CD14-positive monocyte (primary cell): ENCODE measurements around the gene HNF4A. TPM values are rescaled to one million over a fixed set of nuclear protein-coding genes. Genes with fewer than 3 reads are reported as not detected.

Source experiments
- DNase-seq, 3 donors: peaks; one replicate each; pipeline ENCODE4 v3.0.0-alpha.2; 2011 to 2022
- H2AFZ ChIP-seq: 2 replicates; pipeline ENCODE4 v1.6.0; 2012; ENCODE audit warnings: mild to moderate bottlenecking, low read depth, low read length, inconsistent platforms; ENCODE audit not compliant: insufficient read depth, poor library complexity, severe bottlenecking
- H3K27ac ChIP-seq, 2 donors: 1 replicate in 1 of 2; 2 replicates in 1 of 2; pipeline ENCODE4 v1.5.1; 2012 to 2013; ENCODE audit warnings: low read length in 2 of 2, control low read depth in 1 of 2, inconsistent platforms in 1 of 2, low read depth in 1 of 2, mild to moderate bottlenecking in 1 of 2
- H3K27me3 ChIP-seq, 2 donors: one replicate each; pipeline versions ENCODE4 v1.6.0 to v1.6.1; 2011 to 2013; ENCODE audit warnings: low read length in 2 of 2; ENCODE audit not compliant: control insufficient read depth in 2 of 2, insufficient read depth in 2 of 2
- H3K36me3 ChIP-seq, 2 donors: replicated peaks in 1 of 2; 1 replicate in 1 of 2; 2 replicates in 1 of 2; pipeline versions ENCODE4 v1.5.1 to v1.6.1; 2012 to 2013; ENCODE audit warnings: low read length in 2 of 2, control low read depth in 1 of 2, inconsistent platforms in 1 of 2, mild to moderate bottlenecking in 1 of 2; ENCODE audit not compliant: insufficient read depth in 2 of 2, control insufficient read depth in 1 of 2
- H3K4me1 ChIP-seq, 2 donors: 1 replicate in 1 of 2; 2 replicates in 1 of 2; pipeline versions ENCODE4 v1.5.1 to v1.6.1; 2012 to 2013; ENCODE audit warnings: low read length in 2 of 2, control low read depth in 1 of 2, inconsistent platforms in 1 of 2, mild to moderate bottlenecking in 1 of 2, moderate library complexity in 1 of 2; ENCODE audit not compliant: insufficient read depth in 2 of 2, control insufficient read depth in 1 of 2
- H3K4me2 ChIP-seq: replicated peaks from 2 replicates; pipeline ENCODE3; 2012; ENCODE audit warnings: low read length, moderate library complexity, mild to moderate bottlenecking; ENCODE audit not compliant: poor library complexity, severe bottlenecking; ENCODE audit errors: extremely low read depth
- H3K4me3 ChIP-seq, 3 experiments: fragments of 200-600 bp in 1 of 3; sonication (generic) in 1 of 3; replicated peaks in 1 of 3; 1 replicate in 2 of 3; 2 replicates in 1 of 3; pipeline ENCODE4 v1.5.1; 2011 to 2013; ENCODE audit warnings: low read length in 3 of 3, mild to moderate bottlenecking in 3 of 3, control low read depth in 2 of 3, low read depth in 2 of 3, inconsistent platforms in 1 of 3, moderate library complexity in 1 of 3
- H3K79me2 ChIP-seq: 2 replicates; pipeline ENCODE4 v1.6.0; 2012; ENCODE audit warnings: mild to moderate bottlenecking, control low read depth, inconsistent platforms, low read length, moderate library complexity; ENCODE audit not compliant: insufficient read depth
- H3K9ac ChIP-seq: 2 replicates; pipeline ENCODE4 v1.6.0; 2017; ENCODE audit warnings: low read length, mild to moderate bottlenecking; ENCODE audit not compliant: insufficient read depth, poor library complexity, severe bottlenecking
- H3K9me3 ChIP-seq, 2 donors: replicated peaks in 1 of 2; 1 replicate in 1 of 2; 2 replicates in 1 of 2; pipeline versions ENCODE4 v1.5.1 to v1.6.1; 2012 to 2013; ENCODE audit warnings: low read length in 2 of 2, control low read depth in 1 of 2; ENCODE audit not compliant: control insufficient read depth in 1 of 2, insufficient read depth in 1 of 2
- H4K20me1 ChIP-seq: 2 replicates; pipeline ENCODE4 v1.6.0; 2012; ENCODE audit warnings: mild to moderate bottlenecking, low read length, control low read depth, moderate library complexity; ENCODE audit not compliant: insufficient read depth
- H3K27ac Mint-ChIP-seq, 7 donors: one replicate each; pipeline ENCODE4 v1.8.0; 2020; ENCODE audit warnings: mild to moderate bottlenecking in 7 of 7, mixed read lengths in 7 of 7, moderate library complexity in 6 of 7, inconsistent platforms in 2 of 7
- H3K27me3 Mint-ChIP-seq, 3 donors: one replicate each; pipeline ENCODE4 v1.8.0; 2021 to 2022; ENCODE audit warnings: low read depth in 3 of 3, mild to moderate bottlenecking in 3 of 3, mixed read lengths in 3 of 3, moderate library complexity in 3 of 3, inconsistent platforms in 1 of 3
- H3K36me3 Mint-ChIP-seq, 2 donors: one replicate each; pipeline ENCODE4 v1.8.0; 2020; ENCODE audit warnings: mixed read lengths in 2 of 2, inconsistent platforms in 1 of 2, mild to moderate bottlenecking in 1 of 2
- H3K4me1 Mint-ChIP-seq: one replicate; pipeline ENCODE4 v1.8.0; 2020; ENCODE audit warnings: mild to moderate bottlenecking, mixed read lengths
- H3K4me3 Mint-ChIP-seq, 2 donors: one replicate each; pipeline ENCODE4 v1.8.0; 2020; ENCODE audit warnings: mild to moderate bottlenecking in 2 of 2, mixed read lengths in 2 of 2, moderate library complexity in 1 of 2
- H3K9me3 Mint-ChIP-seq, 7 donors: one replicate each; pipeline ENCODE4 v1.8.0; 2020 to 2022; ENCODE audit warnings: mixed read lengths in 7 of 7, mild to moderate bottlenecking in 6 of 7, moderate library complexity in 6 of 7, inconsistent platforms in 2 of 7
- CTCF ChIP-seq: fragments of 200-600 bp; IDR thresholded peaks from one replicate; pipeline ENCODE4 v1.8.0; 2022; ENCODE audit warnings: antibody characterized with exemption, mild to moderate bottlenecking
- WGBS: methylation state at CpG from one replicate; pipeline ENCODE4 v1.1.5; 2013; ENCODE audit warnings: missing lambda C conversion rate; ENCODE audit not compliant: insufficient coverage; 5-methylcytosine and 5-hydroxymethylcytosine counted together
- intact Hi-C, 2 donors: fragments of 100-400 bp; cut with micrococcal nuclease; formaldehyde crosslinking; loops; one replicate each; pipeline versions ENCODE4 v1.15.0 to v1.15.1; 2023
- polyA plus RNA-seq, 3 donors: library from polyadenylated mRNA; depleted of rRNA in 1 of 3; unstranded in 2 of 3; stranded (reverse) in 1 of 3; fragments of 300-500 nt in 2 of 3; fragments of >200 nt in 1 of 3; fragmentation: Illumina TruSeq in 2 of 3; gene quantifications; 1 replicate in 2 of 3; 2 replicates in 1 of 3; pipeline ENCODE4 v1.2.3, GENCODE V29; 2012 to 2021

HNF4A gene
- polyA plus RNA-seq, 3 donors: not detected

DNA sequence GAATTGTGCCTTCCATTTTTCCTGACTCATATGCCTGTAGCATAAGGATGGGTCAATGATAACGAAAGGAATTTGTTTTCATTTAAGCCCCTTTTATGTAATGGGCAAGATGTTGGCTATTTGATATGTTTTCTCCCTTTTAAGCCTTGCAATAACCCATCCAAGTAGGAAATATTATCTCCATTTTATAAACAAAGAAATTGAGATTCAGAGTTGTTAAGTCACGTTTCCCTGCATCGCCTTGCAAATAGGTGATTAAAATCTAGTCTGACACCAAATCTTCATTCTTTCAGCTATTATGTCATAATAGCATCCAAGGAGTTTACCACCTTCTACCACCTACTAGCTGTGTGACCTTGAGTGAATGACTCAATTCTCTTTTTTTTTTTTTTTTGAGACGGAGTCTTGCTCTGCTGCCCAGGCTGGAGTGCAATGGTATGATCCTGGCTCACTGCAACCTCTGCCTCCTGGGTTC, 7.0 kb downstream of the HNF4A start:
- H3K4me3 Mint-ChIP-seq: no peak overlapping the region
- Histone ChIP-seq H3K4me3 (no peak overlapping the region), H3K9ac (no peak overlapping the region), H3K4me2 (no peak overlapping the region), H3K4me1 (no peaks in the 10 kb centered on the region), H3K79me2 (no peaks in the 10 kb centered on the region), H3K36me3 (no peaks in the 10 kb centered on the region), H4K20me1 (no peaks in the 10 kb centered on the region), H2AFZ (no peak overlapping the region), H3K27me3 (no peaks in the 10 kb centered on the region), H3K9me3 (no peaks in the 10 kb centered on the region), H3K27ac (no peak overlapping the region)
- DNase-seq: no peak
- TF ChIP-seq CTCF: no peak
- no peaks in the 10 kb centered on the region for H3K4me1 Mint-ChIP-seq
- H3K36me3 Mint-ChIP-seq: no peaks in the 10 kb centered on the region
- no peak overlapping the region for H3K27ac Mint-ChIP-seq
- intact Hi-C loops: no loop called here
- H3K27me3 Mint-ChIP-seq: peaks cover 10 to 16% (median 12%) of the 10 kb centered on the region in 3 donors
- no peaks in the 10 kb centered on the region for H3K9me3 Mint-ChIP-seq
- WGBS: 75% methylated on average over 2 of the region's 4 CpGs

DNA sequence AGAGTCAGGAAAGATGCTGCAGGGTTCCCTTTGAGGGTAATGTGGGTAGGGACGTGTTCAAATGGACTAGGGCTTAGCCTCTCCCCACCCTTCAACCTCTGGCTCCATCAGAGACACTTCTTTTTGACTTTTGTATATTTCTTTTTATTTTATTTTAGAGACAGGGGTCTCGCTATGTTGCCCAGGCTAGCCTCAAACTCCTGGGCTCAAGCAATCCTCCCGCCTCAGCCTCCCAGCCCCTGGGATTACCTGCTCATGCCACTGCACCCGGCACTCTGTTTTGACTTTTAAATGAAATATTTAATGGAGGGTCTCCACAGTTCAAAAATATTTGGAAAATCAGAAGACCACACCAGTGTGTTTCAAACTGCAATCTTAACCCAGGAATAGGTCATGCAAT, 8.6 kb downstream of the HNF4A start:
- H3K27me3 Mint-ChIP-seq: peaks cover 1 to 12% (median 10%) of the 10 kb centered on the region in 3 donors

More for the DNA sequence above, 8.6 kb downstream of the HNF4A start:
- Histone ChIP-seq H2AFZ (no peak overlapping the region), H3K27ac (no peak overlapping the region), H3K4me1 (no peaks in the 10 kb centered on the region), H3K9ac (no peak overlapping the region), H3K4me2 (no peak overlapping the region), H3K79me2 (no peaks in the 10 kb centered on the region), H4K20me1 (no peaks in the 10 kb centered on the region), H3K4me3 (no peak overlapping the region), H3K27me3 (no peaks in the 10 kb centered on the region), H3K9me3 (no peaks in the 10 kb centered on the region), H3K36me3 (no peaks in the 10 kb centered on the region)
- H3K4me3 Mint-ChIP-seq: no peak overlapping the region
- DNase-seq: no peak
- H3K36me3 Mint-ChIP-seq: no peaks in the 10 kb centered on the region
- H3K4me1 Mint-ChIP-seq: no peaks in the 10 kb centered on the region
- H3K27ac Mint-ChIP-seq: no peak overlapping the region
- no CpG with 5 or more reads among the region's 4 CpGs for WGBS
- intact Hi-C loops: no loop called here
- no peak for TF ChIP-seq CTCF
- no peaks in the 10 kb centered on the region for H3K9me3 Mint-ChIP-seq
